ENCODE measurements around the gene HNRNPA3. TPM values are rescaled to one million over a fixed set of nuclear protein-coding genes. Genes with fewer than 3 reads are reported as not detected.

HNRNPA3 gene
- total RNA-seq, 1 donor from 2014 or later = 132 TPM

DNA sequence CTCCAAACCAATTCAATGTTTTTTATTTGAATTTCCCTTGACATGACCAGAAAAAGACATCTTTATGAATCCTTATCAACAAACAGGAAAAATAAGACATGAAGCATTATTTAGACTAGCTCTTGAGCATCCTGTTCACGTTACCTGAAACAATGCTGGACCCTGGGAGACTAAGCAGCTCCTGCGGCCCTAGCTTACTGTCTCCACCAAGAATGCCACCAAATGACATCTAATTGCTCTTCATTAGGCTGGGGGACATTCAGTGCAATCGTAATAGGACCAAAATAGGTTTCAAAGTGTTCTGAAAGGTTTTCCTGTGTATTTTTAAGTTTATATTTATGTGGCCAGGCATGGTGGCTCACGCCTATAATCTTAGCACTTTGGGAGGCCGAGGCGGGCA is 26.5 kb downstream of the HNRNPA3 start:
- H3K27ac ChIP-seq = peak overlapping the region; percentile 78
- H3K36me3 ChIP-seq = peaks cover 12% of the 10 kb centered on the region
- DNase-seq (no peak), ATAC-seq (no peak)
- TF ChIP-seq, protein P1, sequence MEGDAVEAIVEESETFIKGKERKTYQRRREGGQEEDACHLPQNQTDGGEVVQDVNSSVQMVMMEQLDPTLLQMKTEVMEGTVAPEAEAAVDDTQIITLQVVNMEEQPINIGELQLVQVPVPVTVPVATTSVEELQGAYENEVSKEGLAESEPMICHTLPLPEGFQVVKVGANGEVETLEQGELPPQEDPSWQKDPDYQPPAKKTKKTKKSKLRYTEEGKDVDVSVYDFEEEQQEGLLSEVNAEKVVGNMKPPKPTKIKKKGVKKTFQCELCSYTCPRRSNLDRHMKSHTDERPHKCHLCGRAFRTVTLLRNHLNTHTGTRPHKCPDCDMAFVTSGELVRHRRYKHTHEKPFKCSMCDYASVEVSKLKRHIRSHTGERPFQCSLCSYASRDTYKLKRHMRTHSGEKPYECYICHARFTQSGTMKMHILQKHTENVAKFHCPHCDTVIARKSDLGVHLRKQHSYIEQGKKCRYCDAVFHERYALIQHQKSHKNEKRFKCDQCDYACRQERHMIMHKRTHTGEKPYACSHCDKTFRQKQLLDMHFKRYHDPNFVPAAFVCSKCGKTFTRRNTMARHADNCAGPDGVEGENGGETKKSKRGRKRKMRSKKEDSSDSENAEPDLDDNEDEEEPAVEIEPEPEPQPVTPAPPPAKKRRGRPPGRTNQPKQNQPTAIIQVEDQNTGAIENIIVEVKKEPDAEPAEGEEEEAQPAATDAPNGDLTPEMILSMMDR (IDR thresholded peaks at IDR 0.05) = no peak
- H3K9me3 ChIP-seq = no peaks in the 10 kb centered on the region
- H3K27me3 ChIP-seq (ENCODE audit: low read depth) = no peaks in the 10 kb centered on the region
- H3K4me1 ChIP-seq = peaks cover 86% of the 10 kb centered on the region
- intact Hi-C loops (cut with DNase I) = no loop called here
- H3K4me3 ChIP-seq = no peak overlapping the region

DNA sequence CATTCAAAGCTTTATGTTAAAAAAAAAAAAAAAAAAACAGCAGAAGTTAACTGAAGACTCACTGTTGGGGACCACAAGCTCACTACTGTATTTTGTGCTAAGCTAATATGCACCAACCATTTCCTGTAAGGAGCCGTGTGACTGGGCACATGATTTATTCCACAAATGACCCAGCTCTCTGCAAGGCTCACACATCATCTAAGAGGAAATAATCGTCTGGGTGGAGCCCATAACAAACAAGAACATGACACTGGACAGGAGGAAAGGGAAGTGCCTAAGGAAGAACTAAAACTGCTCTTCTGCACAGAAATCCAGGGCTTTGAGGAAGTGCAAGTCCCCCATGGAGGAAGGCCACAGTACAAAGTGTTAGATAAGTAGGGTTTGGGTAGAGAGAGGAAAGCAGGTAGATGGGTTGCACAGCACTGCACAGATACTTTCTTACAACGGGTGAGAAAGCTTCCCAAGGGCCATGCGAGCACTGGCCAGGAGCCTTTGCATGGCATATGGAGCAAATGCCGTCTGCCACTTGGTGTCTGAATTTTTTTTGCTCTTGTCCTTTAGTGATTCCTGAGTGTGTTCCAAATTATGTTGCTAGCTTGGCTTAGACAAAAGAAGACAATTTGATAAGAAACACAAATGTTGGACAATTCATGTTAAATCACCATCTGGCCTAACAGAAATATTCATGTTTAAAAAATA is 27.5 kb downstream of the HNRNPA3 start:
- peaks cover 97% of the 10 kb centered on the region for H3K4me1 ChIP-seq
- H3K4me3 ChIP-seq = peak overlapping the region; percentile 2
- H3K27me3 ChIP-seq (ENCODE audit: low read depth) = no peaks in the 10 kb centered on the region
- TF ChIP-seq, protein P1 (IDR thresholded peaks at IDR 0.05) = no peak
- ATAC-seq (peak; percentile 65 to 88), DNase-seq (no peak)
- peak overlapping the region; percentile 78 for H3K27ac ChIP-seq
- intact Hi-C loops (cut with DNase I) = no loop called here
- H3K36me3 ChIP-seq = peaks cover 4% of the 10 kb centered on the region
- H3K9me3 ChIP-seq = no peaks in the 10 kb centered on the region

DNA sequence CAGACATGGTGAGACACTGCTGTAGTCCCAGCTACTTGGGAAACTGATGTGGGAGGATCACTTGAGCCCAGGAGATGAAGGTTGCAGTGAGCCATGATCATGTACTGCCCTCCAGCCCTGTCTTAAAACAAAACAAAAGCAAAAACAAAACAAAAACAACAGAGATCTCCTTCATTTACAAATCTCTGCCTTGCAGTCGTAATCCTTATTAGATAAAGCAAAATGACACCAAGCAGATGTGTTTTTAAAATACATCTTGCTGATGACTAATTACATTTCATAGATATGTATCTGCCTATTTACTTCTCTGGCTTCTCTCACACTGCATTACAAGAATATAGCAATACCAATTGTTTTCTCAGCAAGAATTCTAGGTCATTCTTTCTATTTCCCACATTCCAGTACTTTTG is 29.1 kb downstream of the HNRNPA3 start:
- TF ChIP-seq, protein P1 (IDR thresholded peaks at IDR 0.05) = no peak
- ATAC-seq = no peak
- intact Hi-C loops (cut with DNase I) = no loop called here
- Histone ChIP-seq H3K4me1 (peaks cover 98% of the 10 kb centered on the region), H3K4me3 (no peak overlapping the region), H3K36me3 (no peaks in the 10 kb centered on the region), H3K27me3 (ENCODE audit: low read depth) (no peaks in the 10 kb centered on the region), H3K27ac (peak overlapping the region; percentile 78), H3K9me3 (no peaks in the 10 kb centered on the region)
- no peak for DNase-seq

DNA sequence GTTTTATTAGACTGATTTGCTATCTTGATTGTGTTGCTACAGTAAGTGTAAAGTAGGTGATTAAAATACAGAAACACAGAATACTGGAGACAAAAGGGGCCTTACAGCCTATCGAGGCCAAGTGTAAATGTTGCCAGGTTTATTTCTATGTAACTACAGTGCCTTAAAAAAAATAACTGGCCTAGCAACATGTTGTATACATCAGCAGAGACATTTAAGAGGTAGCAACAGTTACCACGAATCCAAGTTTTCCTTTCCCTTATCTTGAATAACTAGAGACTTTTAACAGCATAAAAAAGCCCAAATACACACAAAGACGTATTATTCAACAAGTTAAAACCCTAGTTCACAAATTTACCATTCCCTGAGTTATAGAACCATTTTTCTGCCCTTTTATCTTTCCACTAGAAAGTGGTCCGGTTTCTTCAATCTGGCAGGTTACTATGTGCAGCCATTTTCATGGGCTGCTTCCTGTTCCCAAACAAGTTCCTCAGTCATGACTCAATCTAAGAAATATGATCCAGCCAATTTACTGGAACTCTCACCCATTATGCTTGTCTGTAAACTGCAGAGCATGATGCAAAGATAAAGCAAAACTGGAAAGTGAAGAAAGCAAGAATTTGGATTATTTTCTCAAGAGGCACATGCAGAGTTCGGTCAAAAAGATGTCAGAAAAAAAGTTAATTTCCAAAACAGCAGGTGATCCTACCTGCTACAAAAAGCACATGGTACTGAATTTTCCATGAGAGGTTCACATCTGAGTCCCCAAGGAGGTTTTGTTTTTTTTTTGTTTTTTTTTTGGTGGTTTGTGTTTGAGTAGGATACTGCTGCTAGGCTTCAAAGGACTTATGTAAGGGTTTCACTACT is 29.8 kb downstream of the HNRNPA3 start:
- intact Hi-C loops (cut with DNase I) = no loop called here
- no peaks in the 10 kb centered on the region for H3K36me3 ChIP-seq
- TF ChIP-seq, protein P1 (IDR thresholded peaks at IDR 0.05) = no peak
- peaks cover 98% of the 10 kb centered on the region for H3K4me1 ChIP-seq
- ATAC-seq (peak; percentile 86 to 89), DNase-seq (no peak)
- H3K4me3 ChIP-seq = no peak overlapping the region
- no peaks in the 10 kb centered on the region for H3K9me3 ChIP-seq
- no peaks in the 10 kb centered on the region for H3K27me3 ChIP-seq (ENCODE audit: low read depth)
- peak overlapping the region; percentile 78 for H3K27ac ChIP-seq

DNA sequence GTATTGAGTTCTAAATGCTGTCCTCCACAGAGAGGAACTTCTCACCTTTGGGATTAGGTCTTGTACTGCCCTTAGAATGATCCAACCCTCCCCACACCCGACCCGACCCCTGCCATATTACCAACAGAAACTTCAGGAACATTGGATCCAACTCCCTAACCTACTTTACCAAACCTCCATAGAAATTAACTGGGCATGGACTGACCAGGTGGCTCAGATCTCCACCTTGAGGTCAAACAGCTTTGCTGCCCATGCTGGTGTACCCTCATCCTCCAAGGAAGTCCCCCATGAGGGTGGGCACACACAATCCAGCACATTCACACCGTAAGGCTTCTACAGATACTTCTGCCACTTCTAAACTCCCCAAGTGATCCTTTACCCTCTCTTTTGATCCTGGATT is 30.5 kb downstream of the HNRNPA3 start:
- Histone ChIP-seq H3K4me3 (no peak overlapping the region), H3K36me3 (no peaks in the 10 kb centered on the region), H3K27me3 (ENCODE audit: low read depth) (no peaks in the 10 kb centered on the region), H3K4me1 (peaks cover 98% of the 10 kb centered on the region), H3K9me3 (no peaks in the 10 kb centered on the region), H3K27ac (peak overlapping the region; percentile 78)
- ATAC-seq (no peak), DNase-seq (no peak)
- TF ChIP-seq, protein P1 (IDR thresholded peaks at IDR 0.05) = no peak
- intact Hi-C loops (cut with DNase I) = no loop called here

Data from lower lobe of right lung (tissue), 2 donors.